GM12875 (cell line): ENCODE measurements around the gene SWAP70.

ENCODE experiments used
- H3K4me3 ChIP-seq: one replicate; pipeline ENCODE4 v1.5.1; 2011; ENCODE audit warnings: low read depth, low read length, control low read depth
- TF ChIP-seq, protein P1 (sequence below): IDR thresholded peaks from 2 replicates; pipeline ENCODE4 v1.5.1; 2011; ENCODE audit warnings: low read depth, mild to moderate bottlenecking, control low read depth, inconsistent platforms, low read length, moderate library complexity, borderline replicate concordance; ENCODE audit not compliant: insufficient read depth

The SWAP70 gene

DNA sequence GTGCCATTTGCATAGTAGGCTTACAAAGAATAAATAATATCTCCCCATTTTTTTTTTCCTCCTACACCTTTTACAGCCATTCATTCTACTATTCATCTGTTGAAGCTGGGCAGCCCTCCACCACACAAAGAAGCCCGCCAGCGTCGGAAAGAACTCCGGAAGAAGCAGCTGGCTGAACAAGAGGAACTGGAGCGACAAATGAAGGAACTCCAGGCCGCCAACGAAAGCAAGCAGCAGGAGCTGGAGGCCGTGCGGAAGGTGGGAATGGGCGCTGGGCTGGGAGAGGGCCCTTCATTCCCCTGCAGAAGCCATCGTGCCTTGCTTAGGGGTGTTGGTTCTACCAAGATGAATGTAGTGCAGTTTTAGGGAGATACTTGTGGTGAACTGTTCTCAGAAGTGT is 68.6 kb downstream of the SWAP70 start:
- H3K4me3 ChIP-seq = no peak overlapping the region
- TF ChIP-seq, protein P1, sequence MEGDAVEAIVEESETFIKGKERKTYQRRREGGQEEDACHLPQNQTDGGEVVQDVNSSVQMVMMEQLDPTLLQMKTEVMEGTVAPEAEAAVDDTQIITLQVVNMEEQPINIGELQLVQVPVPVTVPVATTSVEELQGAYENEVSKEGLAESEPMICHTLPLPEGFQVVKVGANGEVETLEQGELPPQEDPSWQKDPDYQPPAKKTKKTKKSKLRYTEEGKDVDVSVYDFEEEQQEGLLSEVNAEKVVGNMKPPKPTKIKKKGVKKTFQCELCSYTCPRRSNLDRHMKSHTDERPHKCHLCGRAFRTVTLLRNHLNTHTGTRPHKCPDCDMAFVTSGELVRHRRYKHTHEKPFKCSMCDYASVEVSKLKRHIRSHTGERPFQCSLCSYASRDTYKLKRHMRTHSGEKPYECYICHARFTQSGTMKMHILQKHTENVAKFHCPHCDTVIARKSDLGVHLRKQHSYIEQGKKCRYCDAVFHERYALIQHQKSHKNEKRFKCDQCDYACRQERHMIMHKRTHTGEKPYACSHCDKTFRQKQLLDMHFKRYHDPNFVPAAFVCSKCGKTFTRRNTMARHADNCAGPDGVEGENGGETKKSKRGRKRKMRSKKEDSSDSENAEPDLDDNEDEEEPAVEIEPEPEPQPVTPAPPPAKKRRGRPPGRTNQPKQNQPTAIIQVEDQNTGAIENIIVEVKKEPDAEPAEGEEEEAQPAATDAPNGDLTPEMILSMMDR = no peak

- TF ChIP-seq, protein P1 = no peak
- no peak overlapping the region for H3K4me3 ChIP-seq
Observed at GRCh38 chr11:9733212-9733611, 69.3 kb downstream of the SWAP70 start.

DNA sequence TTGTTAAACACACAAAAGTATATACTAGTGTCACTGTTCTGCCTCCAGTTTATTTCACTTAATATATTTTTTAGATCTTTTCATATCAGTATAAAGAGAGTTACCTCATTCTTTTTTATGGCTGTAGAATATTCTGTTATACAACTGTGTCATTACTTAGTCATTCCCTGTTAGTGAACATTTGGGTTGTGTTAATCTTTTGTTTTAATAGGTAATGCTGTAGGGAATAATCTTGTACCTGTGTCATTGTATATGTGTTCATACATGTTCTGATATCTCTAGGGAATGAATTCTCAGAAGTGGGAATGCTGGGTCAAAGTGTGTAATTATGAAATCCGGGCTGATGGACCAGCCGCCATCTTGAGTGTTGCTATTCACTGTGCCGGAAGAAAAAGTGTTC is 71.4 kb downstream of the SWAP70 start:
- H3K4me3 ChIP-seq = no peak overlapping the region
- TF ChIP-seq, protein P1 = no peak

DNA sequence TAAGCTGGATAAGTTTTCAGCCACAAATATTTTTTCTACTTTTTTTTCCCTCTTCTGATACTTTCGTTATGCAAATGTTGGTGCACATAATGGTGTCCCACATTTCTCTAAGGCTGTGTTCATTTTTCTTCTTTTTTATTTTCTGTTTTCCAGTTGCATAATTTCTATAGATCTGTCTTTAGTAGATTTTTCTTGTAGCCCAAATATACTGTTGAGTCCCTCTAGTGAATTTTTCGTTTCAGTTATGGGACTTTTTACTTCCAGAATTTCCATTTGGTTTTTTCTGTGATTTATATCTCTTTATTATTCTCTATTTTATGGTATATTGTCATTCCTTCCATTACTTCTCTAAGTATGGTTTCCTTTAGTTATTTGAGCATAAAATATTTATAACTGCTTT is 72.0 kb downstream of the SWAP70 start:
- H3K4me3 ChIP-seq = no peak overlapping the region
- TF ChIP-seq, protein P1 = no peak

DNA sequence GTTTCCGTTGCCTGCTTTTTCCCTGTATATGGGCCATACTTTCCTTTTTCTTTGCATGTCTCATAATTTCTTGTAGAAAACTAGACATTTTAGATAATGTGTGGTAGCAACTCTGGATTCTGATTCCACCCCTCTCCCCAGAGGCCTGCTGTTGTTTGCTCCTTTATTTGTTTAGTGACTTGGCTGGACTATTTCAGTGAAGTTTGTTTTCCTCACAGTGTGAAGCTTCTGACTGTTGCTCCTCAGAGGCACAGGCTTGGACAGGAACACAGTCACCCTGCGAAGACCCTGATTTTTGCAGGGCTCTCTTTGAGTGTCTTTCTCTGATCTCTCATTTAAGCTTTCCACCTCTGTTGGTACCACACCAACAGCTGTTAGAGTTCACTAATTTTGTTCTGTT is 72.5 kb downstream of the SWAP70 start:
- no peak overlapping the region for H3K4me3 ChIP-seq
- TF ChIP-seq, protein P1 = no peak

DNA sequence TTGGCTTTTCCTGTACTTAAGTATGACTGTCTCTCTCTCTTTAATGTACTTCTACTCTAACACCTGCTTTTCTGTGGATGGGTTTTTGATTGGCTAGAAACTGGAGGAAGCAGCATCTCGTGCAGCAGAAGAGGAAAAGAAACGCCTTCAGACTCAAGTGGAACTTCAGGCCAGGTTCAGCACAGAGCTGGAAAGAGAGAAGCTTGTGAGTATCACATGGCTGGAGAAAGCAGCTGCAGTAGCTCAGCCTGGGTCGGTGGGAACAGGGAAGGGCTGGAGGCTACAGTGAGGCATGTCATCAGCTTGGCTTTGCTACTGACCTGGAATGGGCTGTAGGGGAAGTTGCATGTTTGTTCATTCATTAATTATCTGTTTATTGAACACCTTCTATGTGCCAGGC is 74.2 kb downstream of the SWAP70 start:
- no peak overlapping the region for H3K4me3 ChIP-seq
- TF ChIP-seq, protein P1 = no peak

GRCh38 chr11:9738707-9739106 is 74.8 kb downstream of the SWAP70 start:
- TF ChIP-seq, protein P1 = no peak
- no peak overlapping the region for H3K4me3 ChIP-seq
